Body of pancreas (tissue), 4 donors: ENCODE results near the gene CCDC188. TPM values are rescaled to one million over a fixed set of nuclear protein-coding genes. Genes with fewer than 3 reads are reported as not detected.

ENCODE experiments used
- ATAC-seq: fragments of 150-250 bp; one replicate; pipeline ENCODE4 v1.9.1; 2016
- DNase-seq, 4 donors: peaks; one replicate each; pipeline ENCODE4 v3.0.0-alpha.2; 2019
- H3K27ac ChIP-seq, 4 donors: fragments of 200-600 bp; sonication (generic); 1 replicate in 3 of 4; 2 replicates in 1 of 4; pipeline versions ENCODE4 v1.5.1 to v1.6.1; 2016 to 2019; ENCODE audit warnings: mild to moderate bottlenecking in 1 of 4, mixed read lengths in 1 of 4, moderate library complexity in 1 of 4
- H3K27me3 ChIP-seq, 2 donors: fragments of 200-600 bp; sonication (generic); one replicate each; pipeline ENCODE4 v1.6.0; 2016; ENCODE audit warnings: mild to moderate bottlenecking in 1 of 2
- H3K36me3 ChIP-seq, 2 donors: fragments of 200-600 bp; sonication (generic); replicated peaks in 1 of 2; 2 replicates each; pipeline ENCODE4 v1.5.1; 2016; ENCODE audit warnings: low read depth in 2 of 2; ENCODE audit not compliant: insufficient read depth in 1 of 2
- H3K4me1 ChIP-seq: fragments of 200-600 bp; sonication (generic); one replicate; pipeline ENCODE4 v1.6.0; 2016
- H3K4me3 ChIP-seq, 2 donors: fragments of 200-600 bp; sonication (generic); 1 replicate in 1 of 2; 2 replicates in 1 of 2; pipeline ENCODE4 v1.5.1; 2016 to 2019
- H3K9me3 ChIP-seq, 3 donors: fragments of 200-600 bp; sonication (generic); 1 replicate in 2 of 3; 2 replicates in 1 of 3; pipeline ENCODE4 v1.5.1; 2016
- POLR2A ChIP-seq, 3 donors: fragments of 450-650 bp; IDR thresholded peaks; one replicate each; pipeline ENCODE4 v1.6.1; 2016; ENCODE audit warnings: antibody characterized with exemption in 3 of 3, mild to moderate bottlenecking in 2 of 3
- WGBS, 2 donors: methylation state at CpG; one replicate each; pipeline ENCODE4 v1.1.5; 2017; 5-methylcytosine and 5-hydroxymethylcytosine counted together
- intact Hi-C: fragments of 100-400 bp; cut with DNase I; formaldehyde crosslinking; loops from one replicate; pipeline ENCODE4 v1.15.1; 2023
- total RNA-seq, 2 donors: library from RNA; depleted of rRNA; stranded (reverse); fragments of >200 nt; gene quantifications; one replicate each; pipeline ENCODE4 v1.1.0, GENCODE V29; 2016
- TF ChIP-seq, protein P1 (sequence below), 7 experiments: fragments of 450-650 bp in 4 of 7; fragments of 200-600 bp in 3 of 7; sonication (generic) in 3 of 7; IDR thresholded peaks; one replicate each; pipeline ENCODE4 v1.5.1; 2016 to 2019; ENCODE audit warnings: antibody characterized with exemption in 7 of 7

Gene CCDC188
- total RNA-seq, 2 donors from 2014 or later, result not detected

DNA sequence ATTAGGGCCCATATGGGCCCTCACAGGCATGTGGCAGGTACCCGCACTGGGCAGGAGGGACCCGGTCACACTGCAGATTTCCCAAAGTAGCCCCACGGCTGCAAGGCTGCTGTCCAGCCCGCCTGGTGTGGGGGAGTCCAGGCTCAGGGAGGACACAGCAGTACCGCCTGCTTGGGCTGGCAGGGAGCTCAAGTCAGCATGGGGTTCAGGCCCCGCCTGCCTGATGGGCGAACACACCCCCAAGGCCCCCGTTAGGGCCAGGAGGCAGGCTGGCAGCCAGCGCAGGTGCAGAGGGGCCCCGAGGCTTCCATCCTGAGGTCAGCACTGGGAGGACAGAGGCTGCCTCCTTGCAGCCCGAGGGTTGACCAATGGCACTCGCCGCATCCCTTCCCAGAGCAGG is 13.7 kb downstream of the CCDC188 start:
- Histone ChIP-seq H3K4me1 (peaks cover 49% of the 10 kb centered on the region), H3K9me3 (no peaks in the 10 kb centered on the region), H3K27me3 (no peaks in the 10 kb centered on the region), H3K27ac (no peak overlapping the region), H3K4me3 (no peak overlapping the region), H3K36me3 (no peaks in the 10 kb centered on the region)
- intact Hi-C loops, result no loop called here
- no peak for DNase-seq
- 83 to 93% methylated on average over 6 to 13 of the region's 13 CpGs for WGBS, 2 donors
- TF ChIP-seq, protein P1, sequence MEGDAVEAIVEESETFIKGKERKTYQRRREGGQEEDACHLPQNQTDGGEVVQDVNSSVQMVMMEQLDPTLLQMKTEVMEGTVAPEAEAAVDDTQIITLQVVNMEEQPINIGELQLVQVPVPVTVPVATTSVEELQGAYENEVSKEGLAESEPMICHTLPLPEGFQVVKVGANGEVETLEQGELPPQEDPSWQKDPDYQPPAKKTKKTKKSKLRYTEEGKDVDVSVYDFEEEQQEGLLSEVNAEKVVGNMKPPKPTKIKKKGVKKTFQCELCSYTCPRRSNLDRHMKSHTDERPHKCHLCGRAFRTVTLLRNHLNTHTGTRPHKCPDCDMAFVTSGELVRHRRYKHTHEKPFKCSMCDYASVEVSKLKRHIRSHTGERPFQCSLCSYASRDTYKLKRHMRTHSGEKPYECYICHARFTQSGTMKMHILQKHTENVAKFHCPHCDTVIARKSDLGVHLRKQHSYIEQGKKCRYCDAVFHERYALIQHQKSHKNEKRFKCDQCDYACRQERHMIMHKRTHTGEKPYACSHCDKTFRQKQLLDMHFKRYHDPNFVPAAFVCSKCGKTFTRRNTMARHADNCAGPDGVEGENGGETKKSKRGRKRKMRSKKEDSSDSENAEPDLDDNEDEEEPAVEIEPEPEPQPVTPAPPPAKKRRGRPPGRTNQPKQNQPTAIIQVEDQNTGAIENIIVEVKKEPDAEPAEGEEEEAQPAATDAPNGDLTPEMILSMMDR (IDR thresholded peaks at IDR 0.05), result no peak
- TF ChIP-seq POLR2A (IDR thresholded peaks at IDR 0.05), result no peak
- no peak for ATAC-seq

DNA sequence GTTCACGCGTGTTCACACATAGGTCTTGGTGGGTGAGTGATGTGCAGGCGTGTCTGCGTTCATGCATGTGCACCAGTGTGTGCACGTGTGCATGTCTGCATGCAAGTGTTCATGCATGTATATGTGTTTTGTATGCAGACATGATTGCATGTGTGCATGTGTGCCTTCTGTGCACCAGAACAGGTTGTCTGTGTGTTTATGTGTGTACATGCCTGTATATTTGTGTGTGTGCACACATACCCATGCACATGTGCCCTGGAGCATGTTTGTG is 14.3 kb downstream of the CCDC188 start:
- Histone ChIP-seq H3K27ac (no peak overlapping the region), H3K9me3 (no peaks in the 10 kb centered on the region), H3K36me3 (no peaks in the 10 kb centered on the region), H3K27me3 (no peaks in the 10 kb centered on the region), H3K4me3 (no peak overlapping the region), H3K4me1 (peaks cover 49% of the 10 kb centered on the region)
- intact Hi-C loops, result no loop called here
- WGBS, 2 donors, result 95 to 100% methylated on average over 1 to 5 of the region's 5 CpGs
- DNase-seq (no peak), ATAC-seq (no peak)
- TF ChIP-seq, protein P1 (IDR thresholded peaks at IDR 0.05), result no peak
- no peak for TF ChIP-seq POLR2A (IDR thresholded peaks at IDR 0.05)

DNA sequence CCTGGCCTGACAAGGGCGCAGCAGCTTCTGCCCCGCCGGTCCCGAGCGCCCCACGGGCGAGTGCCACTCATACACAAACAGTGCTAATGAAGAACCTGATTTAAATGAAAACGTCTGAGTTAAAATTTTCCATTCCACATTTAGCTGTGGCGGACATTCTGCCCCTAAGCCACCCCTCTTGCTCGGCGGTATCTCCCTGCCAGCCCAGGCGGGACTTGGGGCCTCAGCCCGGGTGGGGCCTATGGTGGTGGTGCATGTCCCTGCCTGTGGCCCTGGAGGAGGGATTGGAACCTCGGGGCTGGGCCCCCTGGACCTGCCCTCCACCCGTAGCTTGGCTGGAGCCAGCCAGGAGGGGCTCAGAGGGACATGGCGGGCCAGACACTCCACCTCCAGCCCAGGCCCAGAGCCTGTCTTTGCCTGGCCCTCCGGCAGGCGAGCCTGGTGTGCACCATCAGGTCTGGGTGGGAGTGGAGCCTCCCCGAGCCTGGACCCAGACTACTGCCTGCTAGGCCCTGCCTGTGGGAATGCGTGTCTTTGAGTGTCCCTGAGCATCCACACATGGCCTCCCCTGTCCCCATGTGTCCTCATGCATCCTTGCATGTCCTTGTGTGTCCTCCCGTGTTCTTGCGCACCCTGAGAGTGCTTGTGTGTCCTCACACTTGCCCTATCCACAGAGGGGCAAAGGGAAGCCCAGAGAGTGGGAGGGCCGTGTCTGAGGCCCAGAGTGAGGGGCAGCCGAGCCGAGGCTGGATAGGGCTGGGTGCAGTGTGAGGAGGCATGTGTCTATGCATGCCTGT is 14.9 kb downstream of the CCDC188 start:
- WGBS, 2 donors, result 85 to 86% methylated on average over 15 to 25 of the region's 25 CpGs
- TF ChIP-seq, protein P1 (IDR thresholded peaks at IDR 0.05), result no peak
- TF ChIP-seq POLR2A (IDR thresholded peaks at IDR 0.05), result no peak
- Histone ChIP-seq H3K27ac (no peak overlapping the region), H3K36me3 (no peaks in the 10 kb centered on the region), H3K4me3 (no peak overlapping the region), H3K4me1 (peaks cover 49% of the 10 kb centered on the region), H3K27me3 (no peaks in the 10 kb centered on the region), H3K9me3 (no peaks in the 10 kb centered on the region)
- no peak for ATAC-seq
- no peak for DNase-seq
- intact Hi-C loops, result no loop called here

DNA sequence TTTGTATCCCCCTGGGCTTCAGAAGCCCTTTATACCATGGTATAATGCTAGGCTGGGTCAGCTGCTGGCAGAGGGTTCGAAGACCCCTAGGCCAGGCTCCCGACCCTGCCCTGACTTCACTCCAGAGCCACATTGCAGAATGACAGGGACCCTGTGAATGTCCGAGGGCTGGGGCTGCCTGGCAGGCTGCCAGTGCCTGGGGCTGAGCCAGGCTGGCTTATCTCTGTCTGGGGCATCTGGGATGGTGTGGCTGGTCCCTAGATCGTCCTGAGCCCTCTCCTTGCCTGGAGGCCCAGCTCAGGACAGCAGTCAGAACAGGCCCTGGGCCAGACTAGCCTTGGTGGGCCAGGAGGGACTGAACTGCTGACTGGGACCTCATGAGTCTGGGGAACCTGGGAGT is 15.6 kb downstream of the CCDC188 start:
- no peak for DNase-seq
- intact Hi-C loops, result no loop called here
- no peak for ATAC-seq
- Histone ChIP-seq H3K4me3 (no peak overlapping the region), H3K27ac (no peak overlapping the region), H3K36me3 (no peaks in the 10 kb centered on the region), H3K4me1 (peaks cover 56% of the 10 kb centered on the region), H3K9me3 (no peaks in the 10 kb centered on the region), H3K27me3 (no peaks in the 10 kb centered on the region)
- 47% methylated on average over 4 of the region's 4 CpGs; no CpG with 5 or more reads in 1 of the 2 donors for whole genome bisulfite sequencing, 2 donors
- TF ChIP-seq POLR2A (IDR thresholded peaks at IDR 0.05), result no peak
- TF ChIP-seq, protein P1 (IDR thresholded peaks at IDR 0.05), result no peak

DNA sequence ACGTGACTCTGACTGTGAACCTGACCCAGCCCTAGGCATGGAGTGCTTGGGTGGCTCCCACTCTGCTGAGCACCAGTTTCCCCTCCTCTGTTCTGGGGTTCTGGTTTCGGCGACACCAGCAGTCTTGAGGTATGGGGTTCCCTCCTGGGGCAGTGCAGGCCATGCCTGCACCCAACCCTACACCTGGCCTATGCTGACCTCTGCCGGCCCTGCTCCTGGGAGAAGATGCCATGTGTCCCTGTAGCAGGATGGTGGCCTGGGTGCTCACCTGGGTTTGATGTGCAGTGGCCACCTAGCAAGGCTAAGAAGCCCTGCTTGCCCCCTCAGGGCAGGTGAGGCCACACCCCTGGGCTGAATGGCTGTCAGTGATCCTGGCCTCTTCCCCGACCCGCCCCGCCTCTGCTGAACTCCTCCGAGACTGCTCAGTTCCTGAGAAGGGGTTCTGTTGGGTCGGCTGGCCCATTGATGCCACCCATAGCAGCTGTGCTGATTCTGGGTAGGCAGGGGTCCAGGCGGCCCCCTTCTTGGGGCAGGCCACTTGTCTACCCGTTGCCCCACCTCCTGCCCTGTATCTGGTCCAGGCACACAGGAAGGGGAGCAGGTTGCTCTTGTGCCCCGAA is 16.8 kb downstream of the CCDC188 start:
- TF ChIP-seq, protein P1 (IDR thresholded peaks at IDR 0.05), result no peak
- TF ChIP-seq POLR2A (IDR thresholded peaks at IDR 0.05), result no peak
- peaks cover 58% of the 10 kb centered on the region for H3K4me1 ChIP-seq
- intact Hi-C loops, result no loop called here
- no peaks in the 10 kb centered on the region for H3K27me3 ChIP-seq
- H3K4me3 ChIP-seq, result no peak overlapping the region
- H3K36me3 ChIP-seq, result no peaks in the 10 kb centered on the region
- H3K9me3 ChIP-seq, result no peaks in the 10 kb centered on the region
- 75 to 77% methylated on average over 8 to 12 of the region's 12 CpGs for WGBS, 2 donors
- ATAC-seq (no peak), DNase-seq (no peak)
- no peak overlapping the region for H3K27ac ChIP-seq
